GM21526 (cell line): ENCODE results near the gene FBXL12.
"Not testable (repeated sequence)": the region's sequence is repeated elsewhere in the genome, so short reads cannot be mapped to it uniquely, and the experiment has no call there.

Experiments used
- ATAC-seq: cut with Tn5 transposase; IDR thresholded peaks from one replicate; pipeline ENCODE4 v1.9.1; 2021; ENCODE audit warnings: moderate library complexity; ENCODE audit not compliant: unreplicated experiment, low FRiP score

Gene FBXL12

DNA sequence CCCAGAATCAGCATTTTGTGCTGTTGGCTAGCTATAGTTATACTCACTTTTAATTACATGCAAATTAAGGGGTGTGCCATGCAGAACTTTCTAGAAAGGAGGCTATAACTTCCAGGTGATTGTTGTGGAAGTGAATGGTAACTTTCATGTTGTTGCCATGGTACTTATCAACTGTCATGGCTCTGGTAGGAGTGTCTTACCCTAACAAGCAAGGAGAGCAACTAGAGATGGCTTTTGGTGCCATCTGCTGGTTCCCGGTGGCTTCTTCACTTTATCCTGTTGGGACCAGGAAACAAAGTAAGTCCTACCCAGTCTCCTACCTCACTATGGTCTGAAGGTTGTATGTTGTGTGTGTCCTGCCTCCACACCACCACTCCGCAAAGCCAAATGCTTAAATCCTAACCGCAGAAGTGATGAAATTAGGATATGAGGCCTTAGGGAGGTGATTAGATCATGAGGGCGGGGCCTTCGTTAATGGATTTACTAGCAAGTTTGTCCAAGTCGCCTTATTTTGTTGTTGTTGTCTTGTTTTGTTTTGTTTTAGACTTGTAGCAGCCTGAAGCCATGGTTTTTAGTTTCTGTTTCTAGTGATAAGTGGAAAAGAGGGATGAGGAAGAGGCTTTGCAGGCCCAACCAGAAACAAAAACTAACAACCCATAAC lies 22.6 kb downstream of the FBXL12 start:
- peak; percentile 43 for ATAC-seq

DNA sequence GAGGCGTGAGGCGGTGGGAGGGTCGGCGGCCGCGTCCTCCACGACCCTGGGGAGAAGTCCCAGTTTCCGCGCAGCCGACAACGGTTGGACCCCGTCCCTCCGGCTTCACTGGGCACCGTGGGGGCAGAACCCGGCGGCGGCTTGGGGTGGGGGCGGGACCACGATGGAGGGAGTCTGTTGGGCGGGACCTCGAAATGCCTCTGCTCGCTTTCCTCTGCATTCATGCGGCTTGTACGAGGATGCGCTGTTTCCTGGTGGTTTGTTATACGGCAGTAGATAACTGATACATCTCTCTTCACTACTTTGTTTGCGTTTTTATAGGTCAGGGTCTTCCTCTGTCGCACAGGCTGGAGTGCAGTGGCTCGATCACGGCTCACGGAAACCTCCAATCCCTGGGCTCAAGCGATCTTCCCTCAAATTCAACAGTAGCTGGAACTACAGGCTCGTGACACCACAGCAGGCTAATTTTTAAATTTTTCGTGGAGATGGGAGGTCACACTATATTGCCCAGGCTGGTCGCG lies 25.7 kb downstream of the FBXL12 start:
- peak; percentile 8 for ATAC-seq

DNA sequence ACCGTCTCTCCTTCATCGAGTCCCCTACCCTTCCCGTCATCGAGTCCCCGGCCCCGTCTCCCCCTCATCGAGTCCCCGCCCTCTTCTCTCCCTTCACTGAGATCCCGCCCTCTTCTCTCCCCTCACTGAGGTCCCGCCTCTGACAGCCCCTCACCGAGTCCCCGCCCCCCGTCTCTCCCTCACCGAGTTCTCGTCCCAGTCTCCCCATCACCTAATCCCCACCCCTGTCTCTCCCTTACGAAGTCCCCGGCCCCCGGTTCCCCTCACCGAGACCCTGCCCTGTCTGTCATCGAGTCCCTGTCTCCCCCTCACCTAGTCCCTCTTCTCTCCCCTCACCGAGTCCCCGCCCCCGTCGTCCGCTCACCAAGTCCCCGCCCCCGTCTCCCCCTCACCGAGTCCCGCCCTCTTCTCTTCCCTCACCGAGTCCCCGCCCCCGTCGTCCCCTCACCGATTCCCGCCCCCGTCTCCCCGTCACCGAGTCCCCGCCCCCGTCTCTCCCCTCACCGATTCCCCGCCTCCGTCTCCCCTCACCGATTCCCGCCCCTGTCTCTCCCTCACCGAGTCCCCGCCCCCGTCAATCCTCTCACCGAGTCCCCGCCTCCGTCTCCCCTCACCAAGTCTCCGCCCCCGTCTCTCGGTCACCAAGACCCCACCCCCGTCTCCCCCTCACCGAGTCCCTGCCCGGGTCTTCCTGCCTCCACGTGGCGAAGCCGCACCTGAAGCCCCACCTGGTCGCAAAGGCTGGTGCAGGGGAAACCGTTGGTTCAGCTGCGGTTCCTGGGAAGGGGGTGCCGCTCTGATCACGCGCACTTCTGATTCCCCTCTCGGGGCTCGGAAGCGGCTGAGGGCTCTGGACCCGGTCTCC lies 26.4 kb downstream of the FBXL12 start:
- peak; percentile 33 for ATAC-seq

DNA sequence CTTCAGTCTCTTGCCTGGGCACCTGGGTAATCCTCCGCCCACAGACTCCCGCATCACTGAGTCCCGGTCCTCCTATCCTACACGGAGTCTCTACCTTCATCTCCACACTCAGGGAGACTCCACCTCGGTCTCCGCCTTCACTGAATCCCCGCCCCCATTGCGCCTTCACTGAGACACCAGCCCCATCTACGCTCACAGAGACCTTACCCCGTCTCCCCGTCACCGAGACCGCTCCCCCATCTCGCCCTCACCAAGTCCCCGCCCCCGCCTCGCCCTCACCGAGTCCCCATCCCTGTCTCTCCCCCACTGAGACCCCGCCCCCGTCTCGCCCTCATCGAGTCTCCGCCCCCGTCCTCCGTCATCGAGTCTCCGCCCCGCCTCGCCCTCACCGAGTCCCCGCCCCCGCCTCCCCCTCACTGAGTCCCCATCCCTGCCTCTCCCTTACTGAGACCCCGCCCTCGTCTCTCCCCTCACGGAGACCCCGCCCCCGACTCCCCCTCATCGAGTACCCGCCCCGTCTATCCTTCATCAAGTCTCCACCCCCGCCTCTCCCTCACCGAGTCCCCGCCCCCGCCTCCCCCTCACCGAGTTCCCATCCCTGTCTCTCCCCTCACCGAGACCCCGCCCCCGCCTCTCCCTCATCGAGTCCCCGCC lies 27.2 kb downstream of the FBXL12 start:
- ATAC-seq: peak; percentile 35

DNA sequence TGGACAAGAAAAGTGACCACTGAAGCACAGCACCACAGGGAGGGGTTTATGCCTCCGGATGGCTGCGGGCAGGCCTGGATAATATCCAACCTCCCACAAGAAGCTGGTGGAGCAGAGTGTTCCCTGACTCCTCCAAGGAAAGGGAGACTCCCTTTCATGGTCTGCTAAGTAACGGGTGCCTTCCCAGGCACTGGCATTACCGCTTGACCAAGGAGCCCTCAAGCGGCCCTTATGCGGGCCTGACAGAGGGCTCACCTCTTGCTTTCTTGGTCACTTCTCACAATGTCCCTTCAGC lies 27.9 kb downstream of the FBXL12 start:
- ATAC-seq: not testable (repeated sequence)

DNA sequence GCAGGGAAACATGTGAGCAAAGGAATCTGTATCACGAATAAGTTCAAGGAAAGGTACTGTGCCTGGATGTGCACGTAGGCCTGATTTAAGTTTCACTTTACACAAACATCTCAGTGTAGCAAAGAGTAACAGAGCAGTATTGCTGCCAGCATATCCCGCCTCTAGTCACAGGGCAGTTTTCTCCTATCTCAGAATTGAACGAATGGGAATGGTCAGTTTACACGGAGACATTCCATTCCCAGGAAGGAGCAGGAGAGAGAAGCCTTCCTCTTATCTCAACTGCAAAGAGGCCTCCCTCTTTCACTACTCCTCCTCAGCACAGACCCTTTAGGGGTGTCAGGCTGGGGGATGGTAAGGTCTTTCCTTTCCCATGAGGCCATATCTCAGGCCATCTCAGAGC lies 29.3 kb downstream of the FBXL12 start:
- ATAC-seq: not testable (repeated sequence)

DNA sequence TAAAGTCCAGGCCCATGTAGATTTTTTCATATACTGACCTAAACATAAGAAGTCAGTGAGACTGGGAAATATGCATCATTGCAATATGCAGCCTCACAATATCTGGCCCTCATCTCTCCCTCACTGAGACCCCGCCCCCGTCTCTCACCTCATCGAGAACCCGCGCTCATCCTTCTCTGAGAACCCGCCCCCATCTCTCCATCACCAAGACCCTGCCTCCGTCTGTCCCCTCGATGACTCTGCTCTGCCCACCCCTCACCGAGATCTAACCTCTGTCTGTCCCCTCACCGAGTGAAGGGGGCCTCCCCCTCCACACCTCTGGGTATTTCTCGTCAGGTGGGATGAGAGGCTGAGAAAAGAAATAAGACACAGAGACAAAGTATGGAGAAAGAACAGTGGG lies 29.8 kb downstream of the FBXL12 start:
- no peak for ATAC-seq

DNA sequence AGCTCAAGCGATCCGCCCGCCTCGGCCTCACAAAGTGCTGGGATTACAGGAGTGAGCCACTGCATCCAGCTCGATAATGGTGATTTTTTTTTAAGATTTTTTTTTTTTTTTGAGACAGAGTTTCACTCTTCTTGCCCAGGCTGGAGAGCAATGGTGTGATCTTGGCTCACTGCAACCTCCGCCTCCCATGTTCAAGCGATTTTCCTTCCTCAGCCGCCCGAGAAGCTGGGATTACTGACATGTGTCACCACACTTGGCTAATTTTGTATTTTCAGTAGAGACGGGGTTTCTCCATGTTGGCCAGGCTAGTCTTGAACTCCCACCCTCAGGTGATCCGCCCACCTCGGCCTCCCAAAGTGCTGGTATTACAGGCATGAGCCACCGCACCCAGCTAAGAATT lies 30.3 kb downstream of the FBXL12 start:
- ATAC-seq: not testable (repeated sequence)

DNA sequence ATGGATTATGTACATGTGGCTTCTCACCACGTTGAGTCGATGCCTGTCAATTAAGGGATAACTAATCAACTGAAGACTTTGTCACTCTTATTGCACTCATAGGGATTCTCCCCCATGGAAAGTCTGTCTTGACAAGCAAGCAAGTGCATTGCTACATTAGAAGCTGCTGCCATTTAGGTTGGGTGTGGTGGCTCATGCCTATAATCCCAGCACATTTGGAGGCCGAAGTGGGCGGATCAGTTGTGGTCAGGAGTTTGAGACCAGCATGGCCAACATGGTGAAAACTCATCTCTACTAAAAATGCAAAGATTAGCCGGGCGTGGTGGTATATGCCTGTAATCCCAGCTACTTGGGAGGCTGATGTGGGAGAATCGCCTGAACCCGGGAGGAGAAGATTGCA lies 32.1 kb downstream of the FBXL12 start:
- no peak for ATAC-seq

DNA sequence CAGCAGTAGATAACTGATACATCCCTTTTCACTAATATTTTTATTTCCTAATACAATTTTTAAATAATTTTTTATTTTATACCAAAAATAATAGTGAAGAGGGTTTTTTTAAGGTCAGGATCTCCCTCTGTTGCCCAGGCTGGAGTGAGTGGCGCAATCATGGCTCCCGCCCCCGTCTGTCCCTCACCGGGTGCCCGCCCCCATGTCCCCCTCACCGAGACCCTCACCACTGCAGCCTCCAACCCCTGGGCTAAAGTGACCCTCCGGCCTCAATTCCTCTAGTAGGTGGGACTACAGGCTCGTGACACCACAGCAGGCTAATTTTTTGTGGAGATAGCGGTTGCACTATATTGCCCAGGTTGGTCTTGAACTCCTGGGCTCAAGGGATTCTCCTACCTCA lies 32.5 kb downstream of the FBXL12 start:
- no peak for ATAC-seq

DNA sequence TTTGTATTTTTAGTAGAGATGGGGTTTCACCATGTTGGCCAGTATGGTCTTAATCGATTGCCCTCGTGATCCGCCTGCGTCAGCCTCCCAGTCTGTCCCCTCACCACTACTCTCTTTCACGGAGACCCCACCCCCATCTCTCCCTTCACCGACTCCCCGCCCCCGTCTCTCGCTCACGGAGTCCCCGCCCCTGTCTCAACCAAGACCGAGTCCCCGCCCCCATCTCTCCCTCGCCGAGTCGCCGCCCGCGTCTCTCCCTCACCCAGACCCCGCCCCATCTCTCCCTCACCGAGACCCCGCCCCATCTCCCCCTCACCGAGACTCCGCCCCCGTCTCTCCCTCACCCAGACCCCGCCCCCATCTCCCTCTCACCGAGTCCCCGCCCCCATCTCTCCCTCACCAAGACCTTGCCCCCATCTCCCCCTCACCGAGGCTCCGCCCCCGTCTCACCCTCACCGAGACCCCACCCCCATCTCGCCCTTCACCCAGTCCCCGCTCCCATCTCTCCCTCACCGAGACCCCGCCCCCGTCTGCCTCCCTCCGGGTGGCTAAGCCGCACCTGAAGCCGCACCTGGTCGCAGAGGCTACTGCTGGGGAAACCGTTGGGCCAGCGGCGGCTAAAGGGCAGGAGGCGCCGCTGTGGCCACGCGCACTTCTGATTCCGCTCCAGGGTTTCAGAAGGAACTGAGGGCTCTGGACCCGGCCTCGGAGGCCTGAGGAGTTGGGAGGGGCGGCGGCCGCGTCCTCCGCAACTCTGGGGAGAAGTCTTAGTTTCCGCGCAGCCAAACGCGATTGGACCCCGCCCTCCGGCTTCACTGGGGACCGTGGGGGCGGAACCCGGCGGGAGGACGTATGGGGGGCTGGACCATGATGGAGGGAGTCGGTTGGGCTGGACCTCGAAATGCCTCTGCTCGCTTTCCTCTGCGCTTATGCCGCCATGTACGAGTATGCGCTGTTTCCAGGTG lies 33.2 kb downstream of the FBXL12 start:
- peak; percentile 58 for ATAC-seq

DNA sequence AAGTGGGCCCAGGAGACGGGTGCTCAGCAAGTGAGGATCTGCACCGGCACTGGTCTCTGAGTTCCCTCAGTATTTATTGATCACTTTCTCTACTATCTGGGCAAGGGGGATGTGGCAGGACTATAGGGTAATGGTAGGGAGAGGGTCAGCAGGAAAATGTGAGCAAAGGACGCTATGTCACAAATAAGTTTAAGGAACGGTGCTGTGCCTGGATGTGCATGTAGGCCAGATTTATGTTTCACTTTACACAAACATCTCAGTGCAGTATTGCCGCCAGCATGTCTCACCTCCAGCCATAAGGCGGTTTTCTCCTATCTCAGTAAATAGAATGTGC lies 34.7 kb downstream of the FBXL12 start:
- ATAC-seq: not testable (repeated sequence)

DNA sequence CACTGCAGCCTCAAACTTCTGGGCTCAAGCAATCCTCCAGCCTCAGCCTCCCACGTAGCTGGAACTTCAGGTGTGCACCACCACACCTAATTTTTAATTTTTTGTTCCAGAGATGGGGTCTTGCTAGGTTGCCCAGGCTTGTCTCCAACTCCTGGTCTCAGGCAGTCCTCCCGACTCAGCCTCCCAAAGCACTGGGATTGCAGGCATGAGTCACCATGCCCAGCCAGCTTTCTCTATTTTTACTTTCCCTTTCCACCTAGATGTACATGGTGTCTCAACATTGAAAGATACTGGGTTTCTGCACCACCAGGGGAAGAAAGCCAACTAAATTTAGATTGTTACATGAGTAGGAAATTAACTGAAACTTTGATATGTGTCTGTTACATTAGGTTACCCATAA lies 36.5 kb downstream of the FBXL12 start:
- ATAC-seq: no peak

DNA sequence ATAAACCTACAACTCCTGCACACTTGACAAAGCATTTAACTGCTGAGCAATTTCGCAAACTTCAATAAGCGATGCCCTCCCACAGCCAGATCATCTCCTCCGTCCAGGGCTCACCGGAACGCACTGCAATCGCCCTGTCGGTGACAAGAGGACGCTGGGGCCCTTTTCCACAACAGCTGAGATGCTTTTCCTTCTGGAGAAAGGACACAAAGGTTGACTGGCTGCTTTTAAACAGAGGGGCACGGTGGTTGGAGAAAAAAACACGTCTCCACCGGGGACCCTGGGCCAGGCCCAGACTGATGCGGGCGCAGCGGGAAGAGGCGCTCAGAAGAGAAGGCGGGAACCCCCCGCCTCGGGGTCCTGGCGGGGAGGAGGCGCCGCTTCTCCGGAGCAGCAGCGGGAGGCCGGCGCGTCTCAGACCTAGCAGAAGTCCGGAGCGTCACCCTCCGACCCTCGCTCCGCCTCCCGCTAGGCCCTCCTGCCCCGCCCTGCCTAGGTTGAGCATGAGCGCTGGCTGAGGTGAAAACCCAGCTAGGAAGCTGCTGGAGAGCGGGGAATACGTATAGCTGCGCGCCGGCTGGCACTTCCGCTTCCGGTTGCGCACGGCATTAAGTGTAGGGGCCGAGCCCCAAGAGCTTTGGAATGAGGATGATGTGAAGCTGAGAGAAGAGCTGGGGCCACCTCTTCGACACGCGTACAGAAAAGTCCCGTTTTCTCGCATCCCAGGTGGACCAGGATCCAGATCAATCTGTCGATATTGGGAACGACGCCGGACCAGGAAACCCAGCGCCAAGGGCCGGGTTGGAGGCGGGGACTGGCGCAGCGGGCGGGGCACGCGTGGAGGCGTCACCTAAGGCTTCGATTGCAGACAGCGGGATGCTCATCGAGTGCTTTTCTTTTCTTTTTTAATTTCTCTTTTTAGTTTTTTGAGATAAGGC lies 50.4 kb downstream of the FBXL12 start, which contains the start of gene ZNF846:
TSS of gene ZNF846 (minus strand) at position 564 of the 938 bp plus-strand sequence. CDS start 3,788 bp downstream, outside the sequence.
- ATAC-seq: peak; percentile 97
